Activated CD4-positive, alpha-beta T cell treated with anti-CD3 and anti-CD28 coated beads, Interleukin-2, amount 10 ng/mL, durations not matched to agents 7 days and 5 days (primary cell): ENCODE results near the gene FSTL4. TPM values are rescaled to one million over a fixed set of nuclear protein-coding genes. Genes with fewer than 3 reads are reported as not detected.

Experiments used
- CTCF ChIA-PET: fragments of 350-600 bp; sonication (Branson Sonifier 250); formaldehyde crosslinking; loops from one replicate; lab custom pipeline; 2021; ENCODE audit warnings: antibody characterized with exemption; lab: Charles Lee
- POLR2A ChIA-PET: fragments of 350-600 bp; sonication (Branson Sonifier 250); formaldehyde crosslinking; loops from one replicate; lab custom pipeline; 2021; ENCODE audit warnings: antibody characterized with exemption; lab: Charles Lee
- DNase-seq: peaks from one replicate; pipeline ENCODE4 v3.0.0-alpha.2; 2020
- H3K27ac Mint-ChIP-seq: one replicate; pipeline ENCODE4 v1.8.0; 2021; ENCODE audit warnings: mild to moderate bottlenecking, moderate library complexity, mixed read lengths
- H3K27me3 Mint-ChIP-seq: one replicate; pipeline ENCODE4 v1.8.0; 2021; ENCODE audit warnings: mixed read lengths
- H3K36me3 Mint-ChIP-seq: one replicate; pipeline ENCODE4 v1.8.0; 2021; ENCODE audit warnings: low read depth, mixed read lengths
- H3K4me1 Mint-ChIP-seq: one replicate; pipeline ENCODE4 v1.8.0; 2021; ENCODE audit warnings: mixed read lengths
- H3K4me3 Mint-ChIP-seq: one replicate; pipeline ENCODE4 v1.8.0; 2021; ENCODE audit warnings: mild to moderate bottlenecking, moderate library complexity, mixed read lengths
- H3K9me3 Mint-ChIP-seq: one replicate; pipeline ENCODE4 v1.8.0; 2021; ENCODE audit warnings: mixed read lengths
- total RNA-seq, 2 experiments: library from RNA; stranded (reverse); gene quantifications; one replicate each; pipeline ENCODE4 v1.2.3, GENCODE V29; 2021

The FSTL4 gene
- total RNA-seq, 2 experiments from 2014 or later, result not detected

- Mint-ChIP-seq H3K36me3 (no peaks in the 10 kb centered on the region), H3K4me3 (no peak overlapping the region), H3K9me3 (no peaks in the 10 kb centered on the region), H3K27ac (no peak overlapping the region), H3K27me3 (peaks cover 9% of the 10 kb centered on the region), H3K4me1 (no peaks in the 10 kb centered on the region)
- no peak for DNase-seq
- POLR2A ChIA-PET, result no interaction called here
- CTCF ChIA-PET, result no interaction called here
Measured at GRCh38 chr5:133383580-133383939, 228.8 kb downstream of the FSTL4 start.

GRCh38 chr5:133382661-133383579, 229.4 kb downstream of the FSTL4 start:
- POLR2A ChIA-PET, result no interaction called here
- Mint-ChIP-seq H3K27me3 (peaks cover 8% of the 10 kb centered on the region), H3K9me3 (peaks cover 1% of the 10 kb centered on the region), H3K4me3 (no peak overlapping the region), H3K4me1 (no peaks in the 10 kb centered on the region), H3K27ac (no peak overlapping the region), H3K36me3 (peaks cover under 1% of the 10 kb centered on the region)
- CTCF ChIA-PET, result interaction anchor here (0.6 kb wide), 1 partner anchor 505 kb away, joined by 7 read pairs; no protein-coding TSS in a partner anchor
- DNase-seq, result no peak

- Mint-ChIP-seq H3K4me1 (no peaks in the 10 kb centered on the region), H3K36me3 (peaks cover 2% of the 10 kb centered on the region), H3K9me3 (peaks cover 13% of the 10 kb centered on the region), H3K27me3 (peaks cover 11% of the 10 kb centered on the region), H3K4me3 (no peak overlapping the region), H3K27ac (no peak overlapping the region)
- DNase-seq, result no peak
- ChIA-PET CTCF (no interaction called here), POLR2A (no interaction called here)
Measured at GRCh38 chr5:133381571-133382365, 230.6 kb downstream of the FSTL4 start.

GRCh38 chr5:133381041-133381440, 231.3 kb downstream of the FSTL4 start:
- H3K27me3 Mint-ChIP-seq, result peaks cover 15% of the 10 kb centered on the region
- ChIA-PET CTCF (no interaction called here), POLR2A (no interaction called here)
- peaks cover 2% of the 10 kb centered on the region for H3K36me3 Mint-ChIP-seq
- no peak overlapping the region for H3K27ac Mint-ChIP-seq
- no peak overlapping the region for H3K4me3 Mint-ChIP-seq
- DNase-seq, result no peak
- no peaks in the 10 kb centered on the region for H3K4me1 Mint-ChIP-seq
- peaks cover 15% of the 10 kb centered on the region for H3K9me3 Mint-ChIP-seq

- Mint-ChIP-seq H3K27ac (no peak overlapping the region), H3K27me3 (peaks cover 22% of the 10 kb centered on the region), H3K4me3 (no peak overlapping the region), H3K9me3 (peaks cover 15% of the 10 kb centered on the region), H3K4me1 (no peaks in the 10 kb centered on the region), H3K36me3 (peaks cover 2% of the 10 kb centered on the region)
- CTCF ChIA-PET, result no interaction called here
- no peak for DNase-seq
- POLR2A ChIA-PET, result interaction anchor here (0.7 kb wide), 1 partner anchor 591 kb away, joined by 3 read pairs; the partner anchor contains the start of gene C5orf15
Measured at GRCh38 chr5:133377736-133378135, 234.6 kb downstream of the FSTL4 start.

- DNase-seq, result no peak
- ChIA-PET POLR2A (no interaction called here), CTCF (no interaction called here)
- Mint-ChIP-seq H3K4me1 (no peaks in the 10 kb centered on the region), H3K27ac (no peak overlapping the region), H3K9me3 (peaks cover 15% of the 10 kb centered on the region), H3K4me3 (no peak overlapping the region), H3K27me3 (peaks cover 19% of the 10 kb centered on the region), H3K36me3 (peaks cover 2% of the 10 kb centered on the region)
Measured at GRCh38 chr5:133376986-133377385, 235.4 kb downstream of the FSTL4 start.

- Mint-ChIP-seq H3K9me3 (peaks cover 15% of the 10 kb centered on the region), H3K27ac (no peak overlapping the region), H3K27me3 (peaks cover 14% of the 10 kb centered on the region), H3K4me1 (no peaks in the 10 kb centered on the region), H3K36me3 (peaks cover 2% of the 10 kb centered on the region), H3K4me3 (no peak overlapping the region)
- POLR2A ChIA-PET, result no interaction called here
- DNase-seq, result no peak
- CTCF ChIA-PET, result interaction anchor here (1.1 kb wide), 1 partner anchor 25 kb away, joined by 3 read pairs; no protein-coding TSS in a partner anchor
Measured at GRCh38 chr5:133373121-133373870, 239.0 kb downstream of the FSTL4 start.

GRCh38 chr5:133372293-133372937, 239.9 kb downstream of the FSTL4 start:
- H3K9me3 Mint-ChIP-seq, result peaks cover 9% of the 10 kb centered on the region
- CTCF ChIA-PET, result interaction anchor here (0.5 kb wide), 1 partner anchor 1326 kb away, joined by 5 read pairs; no protein-coding TSS in a partner anchor

GRCh38 chr5:133371371-133372155, 240.8 kb downstream of the FSTL4 start:
- no peaks in the 10 kb centered on the region for H3K36me3 Mint-ChIP-seq
- H3K27me3 Mint-ChIP-seq, result peaks cover 11% of the 10 kb centered on the region
- H3K4me1 Mint-ChIP-seq, result no peaks in the 10 kb centered on the region
- no peak overlapping the region for H3K4me3 Mint-ChIP-seq
- ChIA-PET POLR2A (no interaction called here), CTCF (interaction anchor here (0.5 kb wide), 1 partner anchor 1325 kb away, joined by 5 read pairs; no protein-coding TSS in a partner anchor)
- H3K9me3 Mint-ChIP-seq, result peaks cover 2% of the 10 kb centered on the region
- no peak overlapping the region for H3K27ac Mint-ChIP-seq
- DNase-seq, result no peak

More at GRCh38 chr5:133372293-133372937, 239.9 kb downstream of the FSTL4 start:
- POLR2A ChIA-PET, result no interaction called here
- Mint-ChIP-seq H3K4me3 (no peak overlapping the region), H3K36me3 (no peaks in the 10 kb centered on the region), H3K27ac (no peak overlapping the region), H3K27me3 (peaks cover 14% of the 10 kb centered on the region), H3K4me1 (no peaks in the 10 kb centered on the region)
- no peak for DNase-seq

- no peak for DNase-seq
- no peaks in the 10 kb centered on the region for H3K4me1 Mint-ChIP-seq
- H3K27me3 Mint-ChIP-seq, result peaks cover 7% of the 10 kb centered on the region
- H3K9me3 Mint-ChIP-seq, result no peaks in the 10 kb centered on the region
- H3K27ac Mint-ChIP-seq, result no peak overlapping the region
- H3K4me3 Mint-ChIP-seq, result no peak overlapping the region
- H3K36me3 Mint-ChIP-seq, result no peaks in the 10 kb centered on the region
- CTCF ChIA-PET, result no interaction called here
- POLR2A ChIA-PET, result no interaction called here
Measured at GRCh38 chr5:133370904-133371303, 241.4 kb downstream of the FSTL4 start.

GRCh38 chr5:133370036-133370831, 242.1 kb downstream of the FSTL4 start:
- DNase-seq, result no peak
- no peaks in the 10 kb centered on the region for H3K9me3 Mint-ChIP-seq
- H3K4me1 Mint-ChIP-seq, result no peaks in the 10 kb centered on the region
- H3K27ac Mint-ChIP-seq, result no peak overlapping the region
- no peak overlapping the region for H3K4me3 Mint-ChIP-seq
- ChIA-PET CTCF (no interaction called here), POLR2A (interaction anchor here (0.6 kb wide), 1 partner anchor 855 kb away, joined by 8 read pairs; no protein-coding TSS in a partner anchor)
- no peaks in the 10 kb centered on the region for H3K36me3 Mint-ChIP-seq
- peaks cover under 1% of the 10 kb centered on the region for H3K27me3 Mint-ChIP-seq
